IgD-negative memory B cell (primary cell): ENCODE results near the gene GORASP1. TPM values are rescaled to one million over a fixed set of nuclear protein-coding genes. Genes with fewer than 3 reads are reported as not detected.

Source experiments
- H3K27ac Mint-ChIP-seq, 3 donors: one replicate each; pipeline ENCODE4 v1.8.0; 2020 to 2022; ENCODE audit warnings: mild to moderate bottlenecking in 3 of 3, mixed read lengths in 3 of 3, moderate library complexity in 1 of 3
- H3K27me3 Mint-ChIP-seq: one replicate; pipeline ENCODE4 v1.8.0; 2021; ENCODE audit warnings: mixed read lengths
- H3K36me3 Mint-ChIP-seq: one replicate; pipeline ENCODE4 v1.8.0; 2020; ENCODE audit warnings: mild to moderate bottlenecking, mixed read lengths
- H3K4me1 Mint-ChIP-seq, 3 donors: one replicate each; pipeline ENCODE4 v1.8.0; 2020 to 2022; ENCODE audit warnings: mixed read lengths in 3 of 3, mild to moderate bottlenecking in 1 of 3
- H3K4me3 Mint-ChIP-seq, 4 donors: one replicate each; pipeline ENCODE4 v1.8.0; 2020 to 2022; ENCODE audit warnings: mild to moderate bottlenecking in 4 of 4, mixed read lengths in 4 of 4, moderate library complexity in 3 of 4
- H3K9me3 Mint-ChIP-seq, 3 donors: one replicate each; pipeline ENCODE4 v1.8.0; 2020 to 2021; ENCODE audit warnings: mixed read lengths in 3 of 3, mild to moderate bottlenecking in 1 of 3
- polyA plus RNA-seq: library from polyadenylated mRNA; unstranded; fragments of 300-500 nt; fragmentation: Illumina TruSeq; gene quantifications from one replicate; pipeline ENCODE4 v1.2.3, GENCODE V29; 2021

GORASP1 gene
- polyA plus RNA-seq, 1 donor from 2014 or later, result 33.3 TPM

DNA sequence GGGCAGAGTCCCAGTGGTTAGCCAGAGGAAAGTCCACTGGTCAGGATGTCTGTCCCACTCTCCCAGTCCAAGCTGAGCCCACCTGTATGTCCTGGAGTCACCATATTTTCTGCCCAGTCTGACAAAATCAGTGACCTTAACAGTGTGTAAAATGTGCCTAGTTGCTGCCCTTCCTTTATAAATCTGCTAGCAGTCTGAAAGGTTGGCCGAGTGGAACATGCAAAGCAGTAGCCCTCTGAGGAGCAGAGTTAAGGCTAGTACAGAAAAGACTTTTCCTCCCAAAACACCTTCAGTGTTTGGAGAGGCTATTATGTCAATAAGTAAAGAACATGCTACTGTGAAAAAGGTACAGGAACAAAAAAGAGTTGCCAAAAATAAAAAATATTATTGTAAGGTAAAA is 15.4 kb upstream of the GORASP1 start:
- peaks cover 3% of the 10 kb centered on the region for H3K36me3 Mint-ChIP-seq
- H3K27ac Mint-ChIP-seq, result peak overlapping the region in 2 of 3 donors; percentile 3 to 74
- no peaks in the 10 kb centered on the region for H3K27me3 Mint-ChIP-seq
- peaks cover 51 to 63% (median 60%) of the 10 kb centered on the region in 3 donors for H3K4me1 Mint-ChIP-seq
- H3K9me3 Mint-ChIP-seq, result no peaks in the 10 kb centered on the region
- peak overlapping the region in 3 of 4 donors; percentile 48 to 88 (median 76) for H3K4me3 Mint-ChIP-seq

DNA sequence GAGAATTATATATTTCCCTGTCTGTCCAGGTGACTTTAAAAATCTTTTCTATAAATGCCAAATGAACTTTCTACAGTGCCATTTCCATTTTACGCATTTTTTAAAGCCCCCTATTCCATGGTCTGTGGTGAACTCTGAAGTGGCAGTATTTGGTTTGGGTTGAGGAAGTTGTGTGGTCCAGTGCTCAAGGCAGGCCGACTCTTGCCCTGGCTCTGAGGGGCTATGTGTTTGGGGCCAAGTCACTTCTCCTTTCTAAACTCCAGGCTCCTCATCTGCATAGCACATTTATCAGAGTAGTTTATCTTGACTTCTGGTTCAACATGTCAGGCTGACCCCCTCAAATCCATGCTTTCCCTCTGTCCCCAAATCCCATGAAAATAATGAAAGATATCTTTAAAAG is 14.2 kb upstream of the GORASP1 start:
- no peaks in the 10 kb centered on the region for H3K9me3 Mint-ChIP-seq
- no peaks in the 10 kb centered on the region for H3K27me3 Mint-ChIP-seq
- peak overlapping the region in 2 of 4 donors; percentile 74 to 88 for H3K4me3 Mint-ChIP-seq
- H3K27ac Mint-ChIP-seq, result peak overlapping the region in 1 of 3 donors; percentile 74
- H3K36me3 Mint-ChIP-seq, result peaks cover 6% of the 10 kb centered on the region
- H3K4me1 Mint-ChIP-seq, result peaks cover 40 to 52% (median 51%) of the 10 kb centered on the region in 3 donors

DNA sequence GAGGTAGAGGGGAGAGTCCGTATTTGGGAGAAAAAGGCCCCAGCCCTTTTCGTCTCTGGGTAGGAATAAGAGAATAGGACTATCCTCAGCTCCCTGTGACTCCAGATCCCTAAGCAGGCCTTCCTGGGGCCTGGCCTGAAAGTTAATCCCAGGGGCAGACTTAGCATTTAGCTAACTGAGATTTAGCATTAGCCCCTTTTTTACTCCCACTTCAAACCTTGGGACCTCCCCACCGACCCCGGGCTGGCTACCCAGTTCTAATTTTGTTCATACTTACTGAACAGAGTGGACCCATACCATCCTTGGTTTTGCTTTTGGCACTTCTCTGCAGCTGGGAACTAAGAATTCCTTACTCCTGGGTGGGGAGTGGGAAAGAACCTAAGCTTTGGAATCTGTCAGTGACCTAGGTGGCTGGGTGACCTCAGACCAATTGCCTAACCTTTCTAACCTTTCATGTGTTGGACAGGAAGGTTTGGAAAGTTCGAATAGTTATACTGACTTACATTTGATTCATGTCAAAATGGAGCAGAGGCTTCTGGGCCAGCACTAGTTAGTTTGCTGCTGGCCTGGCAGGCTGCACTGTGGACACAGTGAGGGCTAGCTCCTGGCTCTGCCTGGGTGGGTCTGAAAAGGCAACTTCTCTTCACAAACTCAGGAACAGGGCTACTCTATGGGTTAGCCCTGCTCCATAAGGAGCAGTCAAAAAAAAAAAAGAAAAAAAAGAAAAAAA is 11.7 kb upstream of the GORASP1 start:
- no peaks in the 10 kb centered on the region for H3K9me3 Mint-ChIP-seq

DNA sequence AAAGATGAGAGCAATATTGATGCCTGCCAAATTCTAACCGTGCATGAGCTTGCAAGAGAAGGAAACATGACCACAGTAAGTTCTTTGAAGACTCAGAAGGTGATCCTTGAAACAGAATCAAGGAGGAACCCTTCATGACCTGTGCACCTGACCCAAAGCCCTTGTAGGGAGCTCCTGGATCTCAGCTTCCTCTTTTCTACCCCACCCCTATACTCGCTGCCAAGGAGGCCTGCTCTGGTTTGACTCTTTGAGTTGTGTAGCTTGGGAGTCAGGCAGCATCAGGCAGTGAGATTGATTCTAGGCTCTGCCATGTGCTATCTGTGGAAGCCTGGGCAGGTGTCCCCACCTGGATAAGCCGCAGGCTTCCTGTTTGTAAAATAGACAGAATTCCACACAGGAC is 10.7 kb upstream of the GORASP1 start:
- Mint-ChIP-seq H3K36me3 (peaks cover 11% of the 10 kb centered on the region), H3K27me3 (no peaks in the 10 kb centered on the region), H3K27ac (no peak overlapping the region), H3K4me1 (peaks cover 28 to 35% (median 34%) of the 10 kb centered on the region in 3 donors), H3K9me3 (no peaks in the 10 kb centered on the region), H3K4me3 (no peak overlapping the region)

More for the DNA sequence above, 11.7 kb upstream of the GORASP1 start:
- Mint-ChIP-seq H3K27me3 (no peaks in the 10 kb centered on the region), H3K36me3 (peaks cover 11% of the 10 kb centered on the region), H3K4me3 (peak overlapping the region in 1 of 4 donors; percentile 76), H3K27ac (no peak overlapping the region), H3K4me1 (peaks cover 35 to 44% (median 37%) of the 10 kb centered on the region in 3 donors)

DNA sequence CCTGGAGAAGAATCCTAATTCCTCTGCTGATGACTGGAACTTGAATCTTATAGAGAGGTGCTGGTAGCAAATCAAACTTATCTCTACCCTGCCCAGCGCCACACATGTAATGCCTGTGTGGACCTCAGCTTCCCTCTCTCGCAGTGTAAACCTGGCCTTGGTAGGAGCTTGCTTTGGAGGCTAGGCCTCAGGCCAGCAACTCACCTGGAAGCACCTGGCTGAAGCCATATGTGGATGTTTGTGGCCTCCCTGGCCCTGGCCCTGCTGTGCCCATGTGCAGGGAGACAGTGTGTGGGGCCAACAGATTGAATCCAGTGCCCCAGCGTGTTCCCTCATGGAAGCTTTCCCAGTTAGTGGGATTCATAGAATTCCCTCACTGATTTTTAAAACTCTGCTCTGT is 8.4 kb upstream of the GORASP1 start:
- Mint-ChIP-seq H3K27me3 (no peaks in the 10 kb centered on the region), H3K4me1 (peaks cover 8 to 13% (median 12%) of the 10 kb centered on the region in 3 donors)

DNA sequence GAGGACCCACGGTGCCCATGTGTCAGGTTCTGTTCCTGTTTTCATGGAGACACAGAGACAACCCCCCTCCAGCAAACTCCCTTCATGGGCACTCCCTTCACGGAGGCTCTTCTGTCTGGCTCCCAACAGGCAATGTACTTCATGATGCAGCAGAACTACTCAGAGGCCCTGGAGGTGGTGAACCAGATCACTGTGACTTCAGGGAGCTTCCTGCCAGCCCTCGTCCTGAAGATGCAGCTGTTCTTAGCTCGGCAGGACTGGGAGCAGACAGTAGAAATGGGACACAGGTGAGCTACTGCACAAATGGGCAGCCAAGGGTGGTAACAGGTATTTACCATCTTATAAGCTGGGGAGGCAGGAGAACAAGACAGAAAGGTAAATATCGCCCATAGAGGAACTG is 7.0 kb upstream of the GORASP1 start:
- Mint-ChIP-seq H3K27ac (no peak overlapping the region), H3K4me3 (no peak overlapping the region)

More for the DNA sequence above, 8.4 kb upstream of the GORASP1 start:
- Mint-ChIP-seq H3K9me3 (no peaks in the 10 kb centered on the region), H3K4me3 (no peak overlapping the region), H3K36me3 (peaks cover 17% of the 10 kb centered on the region), H3K27ac (no peak overlapping the region)

DNA sequence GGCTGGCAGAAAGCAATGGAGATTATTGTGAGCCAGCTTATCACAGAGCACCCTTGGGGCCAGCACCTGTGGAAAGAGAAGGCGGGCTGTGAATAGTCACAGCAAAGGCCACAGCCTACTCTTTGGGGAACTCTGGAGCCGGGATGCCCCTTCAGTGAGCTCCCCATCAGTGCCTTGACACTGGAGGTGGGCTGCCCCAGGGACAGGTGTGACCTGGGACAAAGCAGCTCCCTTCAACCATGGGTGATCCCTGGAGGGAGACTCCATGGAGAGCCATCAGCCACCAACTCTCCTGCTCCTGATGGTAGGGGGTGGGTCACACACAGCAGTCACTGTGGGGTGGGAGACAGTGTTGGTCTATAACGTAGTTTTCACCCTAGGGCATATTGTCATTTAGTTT is 5.9 kb upstream of the GORASP1 start:
- H3K9me3 Mint-ChIP-seq, result no peaks in the 10 kb centered on the region
- H3K4me1 Mint-ChIP-seq, result peaks cover 10 to 23% (median 15%) of the 10 kb centered on the region in 3 donors
- no peak overlapping the region for H3K4me3 Mint-ChIP-seq
- no peak overlapping the region for H3K27ac Mint-ChIP-seq
- peaks cover under 1% of the 10 kb centered on the region for H3K27me3 Mint-ChIP-seq
- peaks cover 14% of the 10 kb centered on the region for H3K36me3 Mint-ChIP-seq

More for the DNA sequence above, 7.0 kb upstream of the GORASP1 start:
- H3K36me3 Mint-ChIP-seq, result peaks cover 15% of the 10 kb centered on the region
- no peaks in the 10 kb centered on the region for H3K9me3 Mint-ChIP-seq
- no peaks in the 10 kb centered on the region for H3K27me3 Mint-ChIP-seq
- H3K4me1 Mint-ChIP-seq, result peaks cover 4 to 14% (median 12%) of the 10 kb centered on the region in 3 donors

DNA sequence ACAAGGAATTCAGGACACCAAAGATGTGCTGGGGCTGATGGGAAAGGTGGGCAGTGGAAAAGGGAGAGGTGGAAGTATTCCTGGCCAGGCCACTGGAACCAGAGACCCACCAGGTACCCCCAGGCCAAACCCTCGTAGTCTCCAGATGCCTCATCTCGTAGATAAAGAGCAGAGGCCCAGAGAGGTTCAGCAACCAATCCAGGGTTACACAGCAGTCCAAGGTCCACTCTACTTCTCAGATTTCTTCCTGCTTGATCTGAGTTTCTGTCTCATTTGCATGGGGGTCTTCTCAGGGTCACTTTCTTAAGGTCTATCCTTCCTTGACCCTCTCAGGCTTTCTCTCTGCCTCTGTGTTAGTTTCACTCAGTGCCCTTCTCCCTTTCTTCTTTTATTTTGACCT is 5.1 kb upstream of the GORASP1 start:
- peaks cover 7 to 21% (median 19%) of the 10 kb centered on the region in 3 donors for H3K4me1 Mint-ChIP-seq
- H3K27ac Mint-ChIP-seq, result no peak overlapping the region
- H3K27me3 Mint-ChIP-seq, result peaks cover 2% of the 10 kb centered on the region
- no peaks in the 10 kb centered on the region for H3K9me3 Mint-ChIP-seq
- no peak overlapping the region for H3K4me3 Mint-ChIP-seq
- H3K36me3 Mint-ChIP-seq, result peaks cover 13% of the 10 kb centered on the region

DNA sequence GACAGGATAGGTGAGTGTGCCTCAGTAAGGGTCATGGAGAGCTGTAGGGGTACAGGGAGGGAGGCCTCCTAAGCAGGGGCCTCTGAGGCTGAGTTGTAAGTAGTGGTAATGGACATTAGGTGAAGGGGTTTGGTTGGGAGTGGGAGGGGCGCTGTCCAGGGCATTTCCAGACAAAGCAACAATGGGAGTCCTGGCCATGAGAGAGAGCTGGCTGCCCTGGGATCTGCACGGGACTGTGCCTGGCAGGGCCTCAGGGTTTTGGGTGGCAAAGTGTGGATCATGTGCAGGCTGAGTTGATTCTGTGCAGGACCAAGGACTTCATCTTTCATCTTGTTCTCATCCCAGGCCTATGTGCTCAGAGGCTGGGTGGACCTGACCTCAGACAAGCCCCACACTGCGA is 4.7 kb upstream of the GORASP1 start:
- peak overlapping the region in 2 of 4 donors; percentile 26 to 41 for H3K4me3 Mint-ChIP-seq

DNA sequence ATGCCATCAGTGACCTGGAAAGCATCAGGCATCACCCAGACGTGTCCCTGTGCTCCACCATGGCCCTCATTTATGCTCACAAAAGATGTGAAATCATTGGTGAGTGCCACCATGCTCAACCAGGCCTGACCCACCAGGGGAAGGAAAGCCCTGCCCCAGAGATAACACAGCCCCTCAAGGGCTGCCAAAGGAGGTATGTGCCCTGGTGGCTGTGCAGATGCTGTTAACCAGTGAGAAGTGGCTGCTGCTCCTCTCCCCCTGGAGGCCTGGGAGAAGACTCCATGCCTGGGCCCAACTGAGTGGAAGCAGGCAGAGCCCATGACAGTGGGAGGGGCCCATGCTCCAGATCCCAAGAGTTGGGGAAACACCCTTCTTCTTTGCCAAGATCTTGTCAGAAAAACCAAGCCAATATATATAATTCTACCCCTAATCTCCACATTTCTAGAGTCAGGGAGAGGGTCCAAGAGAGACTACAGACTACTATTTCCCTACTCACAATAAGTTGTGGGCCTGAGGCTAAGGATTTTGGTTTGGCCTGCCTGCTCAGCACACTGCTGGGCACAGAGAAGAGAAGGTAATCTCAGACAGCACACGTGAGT is 2.7 kb upstream of the GORASP1 start:
- Mint-ChIP-seq H3K36me3 (peaks cover 11% of the 10 kb centered on the region), H3K9me3 (no peaks in the 10 kb centered on the region), H3K4me3 (no peak overlapping the region), H3K27me3 (peaks cover 2% of the 10 kb centered on the region), H3K4me1 (peaks cover 23 to 38% (median 36%) of the 10 kb centered on the region in 3 donors), H3K27ac (peak overlapping the region in 1 of 3 donors; percentile 18)

More for the DNA sequence above, 4.7 kb upstream of the GORASP1 start:
- Mint-ChIP-seq H3K27ac (peak overlapping the region in 1 of 3 donors; percentile 70), H3K9me3 (no peaks in the 10 kb centered on the region), H3K36me3 (peaks cover 11% of the 10 kb centered on the region), H3K4me1 (peaks cover 7 to 21% (median 19%) of the 10 kb centered on the region in 3 donors), H3K27me3 (peaks cover 2% of the 10 kb centered on the region)

DNA sequence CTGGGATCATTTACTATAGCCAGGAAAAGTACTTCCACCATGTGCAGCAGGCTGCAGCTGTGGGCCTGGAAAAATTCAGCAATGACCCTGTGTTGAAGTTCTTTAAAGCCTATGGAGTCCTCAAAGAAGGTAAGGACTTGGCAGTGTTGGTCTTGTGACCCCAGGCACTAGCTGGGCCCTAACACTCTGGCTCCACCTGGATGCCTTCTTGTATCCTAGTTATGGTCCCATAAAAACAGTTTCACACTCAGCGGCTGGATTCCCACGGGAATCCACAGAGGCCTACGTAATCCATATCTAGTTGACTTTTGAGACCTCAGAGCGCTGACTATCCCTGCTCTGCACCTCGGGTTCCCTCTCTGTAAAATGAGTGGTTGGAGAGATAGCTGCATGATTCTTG is 1.7 kb upstream of the GORASP1 start:
- Mint-ChIP-seq H3K27ac (peak overlapping the region; percentile 20 to 98 (median 88)), H3K4me1 (peaks cover 26 to 41% (median 41%) of the 10 kb centered on the region in 3 donors), H3K4me3 (peak overlapping the region in 2 of 4 donors; percentile 96), H3K36me3 (peaks cover 6% of the 10 kb centered on the region), H3K9me3 (no peaks in the 10 kb centered on the region), H3K27me3 (peaks cover 2% of the 10 kb centered on the region)

DNA sequence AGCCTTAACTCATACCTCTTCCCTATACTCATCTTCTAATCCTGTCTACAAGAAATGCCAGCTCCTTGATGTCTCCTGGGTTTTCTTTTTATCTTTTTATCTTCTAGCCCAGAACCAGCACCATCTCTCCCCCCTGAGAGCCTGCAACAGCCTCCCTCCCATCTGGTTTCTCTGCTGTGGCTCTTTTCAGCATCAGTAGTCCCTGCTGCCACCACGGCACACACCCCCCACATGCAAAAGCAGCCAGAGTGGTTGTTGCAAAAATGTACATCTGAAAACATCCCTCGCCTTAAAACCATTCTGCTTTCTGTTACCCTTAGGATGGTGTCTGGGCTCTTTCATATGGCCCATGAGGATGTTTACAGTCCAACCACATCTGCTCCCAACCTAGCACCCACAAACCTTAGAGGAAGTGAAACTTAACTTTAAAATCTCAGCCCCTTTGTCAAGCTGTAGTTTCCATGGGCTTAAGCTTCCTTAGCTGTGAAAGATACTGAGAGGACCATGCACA is 828 bp upstream of the GORASP1 start:
- Mint-ChIP-seq H3K9me3 (no peaks in the 10 kb centered on the region), H3K27me3 (peaks cover 2% of the 10 kb centered on the region), H3K36me3 (peaks cover 6% of the 10 kb centered on the region), H3K4me1 (peaks cover 26 to 46% (median 45%) of the 10 kb centered on the region in 3 donors), H3K4me3 (peak overlapping the region; percentile 96 to 97 (median 96)), H3K27ac (peak overlapping the region; percentile 88 to 99 (median 98))

DNA sequence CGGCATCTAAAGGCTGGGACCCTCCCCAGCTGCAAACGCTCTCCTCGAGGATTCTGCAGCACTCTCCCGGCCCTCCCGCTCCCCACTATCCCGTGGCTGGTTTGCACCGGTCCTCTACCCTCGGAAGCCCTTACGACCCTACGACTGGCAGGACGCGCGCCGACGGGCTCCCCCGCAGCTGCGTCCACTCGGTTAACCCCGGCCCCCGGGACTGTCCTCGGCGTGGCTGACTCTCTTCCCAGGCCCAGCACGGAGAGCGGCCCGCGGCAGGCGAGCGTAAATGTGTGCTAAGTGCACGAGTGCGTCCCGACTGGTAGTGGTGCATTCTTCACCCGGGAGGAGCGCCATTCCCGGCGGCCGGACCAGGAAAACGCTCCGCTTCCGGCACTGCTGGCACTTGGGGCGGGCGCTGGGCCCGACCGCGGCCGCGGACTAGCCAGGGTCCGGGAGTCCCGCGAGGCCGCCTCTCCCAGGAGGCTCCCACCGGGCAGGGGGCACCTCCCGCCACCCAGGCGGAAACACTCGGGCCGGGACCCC is 508 bp downstream of the GORASP1 start:
- peaks cover 30 to 56% (median 48%) of the 10 kb centered on the region in 3 donors for H3K4me1 Mint-ChIP-seq
- no peaks in the 10 kb centered on the region for H3K9me3 Mint-ChIP-seq
- peaks cover 4% of the 10 kb centered on the region for H3K36me3 Mint-ChIP-seq
- H3K27ac Mint-ChIP-seq, result peak overlapping the region; percentile 69 to 99 (median 90)
- peaks cover 2% of the 10 kb centered on the region for H3K27me3 Mint-ChIP-seq
- peak overlapping the region; percentile 83 to 89 (median 87) for H3K4me3 Mint-ChIP-seq

DNA sequence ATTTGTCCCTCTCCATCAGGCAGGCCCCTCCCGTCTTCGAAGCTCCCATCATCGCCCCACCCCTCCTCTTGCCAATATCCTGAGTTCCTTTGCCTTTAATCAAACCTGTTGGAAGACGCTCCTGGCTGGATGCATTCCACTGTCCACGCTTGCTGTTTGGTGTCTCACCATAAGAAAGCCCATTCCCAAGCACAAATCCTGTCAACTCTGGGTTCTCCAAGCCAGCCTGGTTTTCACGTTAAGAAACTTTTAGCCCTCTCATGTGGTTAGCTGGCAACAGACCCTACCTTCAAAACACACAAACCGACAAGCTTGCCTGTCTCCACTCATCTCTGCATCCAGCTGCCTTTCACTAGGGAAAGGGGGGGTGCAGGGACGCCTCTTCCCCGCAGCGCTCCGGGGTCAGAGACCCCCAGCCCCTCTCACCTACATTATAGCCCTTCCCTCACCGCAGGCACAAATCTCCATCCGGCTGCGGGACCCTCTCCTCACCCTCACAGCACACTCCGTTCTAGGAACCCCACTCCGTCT is 1.1 kb downstream of the GORASP1 start:
- peak overlapping the region; percentile 83 to 89 (median 87) for H3K4me3 Mint-ChIP-seq
- peak overlapping the region; percentile 18 to 90 (median 69) for H3K27ac Mint-ChIP-seq
- peaks cover 2% of the 10 kb centered on the region for H3K27me3 Mint-ChIP-seq
- H3K36me3 Mint-ChIP-seq, result no peaks in the 10 kb centered on the region
- peaks cover 33 to 60% (median 52%) of the 10 kb centered on the region in 3 donors for H3K4me1 Mint-ChIP-seq
- H3K9me3 Mint-ChIP-seq, result no peaks in the 10 kb centered on the region

DNA sequence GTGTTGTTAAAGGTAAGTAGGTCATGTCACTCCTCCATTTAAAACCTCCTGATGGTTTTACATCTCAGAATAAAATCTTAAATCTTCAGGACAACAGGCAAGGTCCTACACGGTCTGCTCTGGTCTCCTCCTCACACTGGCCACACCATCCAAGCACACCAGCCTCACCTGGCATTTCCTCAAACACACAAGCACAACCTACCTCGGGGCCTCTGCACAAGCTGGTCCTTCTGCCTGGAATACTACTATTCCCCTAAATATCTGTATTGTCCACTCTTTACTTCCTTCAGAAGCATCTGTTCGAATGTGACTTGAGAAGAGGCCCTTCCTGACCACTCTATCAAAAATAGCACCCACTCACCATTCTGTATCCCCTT is 1.8 kb downstream of the GORASP1 start:
- H3K27me3 Mint-ChIP-seq, result peaks cover 2% of the 10 kb centered on the region
- H3K27ac Mint-ChIP-seq, result peak overlapping the region; percentile 18 to 85 (median 69)
- H3K4me1 Mint-ChIP-seq, result peaks cover 36 to 64% (median 56%) of the 10 kb centered on the region in 3 donors
- no peaks in the 10 kb centered on the region for H3K9me3 Mint-ChIP-seq
- H3K4me3 Mint-ChIP-seq, result peak overlapping the region; percentile 83 to 89 (median 87)
- H3K36me3 Mint-ChIP-seq, result no peaks in the 10 kb centered on the region
